PC-3 (cell line): ENCODE measurements around the gene TCF7L1.
A peak's percentile ranks its signal among the peaks of the same experiment; 100 is the strongest.

Experiments used
- CTCF ChIP-seq: fragments of 300-600 bp; sonication (generic); conservative IDR thresholded peaks from 2 replicates; pipeline ENCODE4 v1.5.1; 2017; ENCODE audit warnings: antibody characterized with exemption, low read depth, mild to moderate bottlenecking, low read length
- EZH2 ChIP-seq: fragments of 300-600 bp; sonication (generic); IDR thresholded peaks from one replicate; pipeline ENCODE4 v1.6.1; 2017; ENCODE audit warnings: antibody characterized with exemption, mild to moderate bottlenecking, low read length; ENCODE audit not compliant: unreplicated experiment
- EZH2phosphoT487 ChIP-seq: fragments of 300-600 bp; sonication (generic); IDR thresholded peaks from 2 replicates; pipeline ENCODE4 v1.6.1; 2018; ENCODE audit warnings: mild to moderate bottlenecking, antibody characterized with exemption, low read length, borderline replicate concordance

GRCh38 chr2:85243101-85244072 is 110.2 kb downstream of the TCF7L1 start:
- no peak for TF ChIP-seq EZH2
- TF ChIP-seq CTCF = peak; percentile 54
- no peak for TF ChIP-seq EZH2phosphoT487
